GM12878 (cell line): Measurements from ENCODE around the gene LRFN2.

Experiments used
- ATF2 ChIP-seq: IDR thresholded peaks from 2 replicates; pipeline ENCODE4 v1.6.1; 2012; ENCODE audit warnings: low read length, inconsistent platforms
- E2F4 ChIP-seq: IDR thresholded peaks from 2 replicates; pipeline ENCODE4 v1.6.1; 2012; ENCODE audit warnings: low read depth, low read length, improper control_type of control experiment
- HDAC6 ChIP-seq: fragments of 200-600 bp; sonication (generic); IDR thresholded peaks from one replicate; pipeline ENCODE4 v1.8.0; 2017; ENCODE audit warnings: antibody characterized with exemption; ENCODE audit not compliant: unreplicated experiment
- HSF1 ChIP-seq: fragments of 150-350 bp; IDR thresholded peaks from 2 replicates; pipeline ENCODE4 v1.6.1; 2014; ENCODE audit warnings: mild to moderate bottlenecking, low read depth, low read length
- POLR2A ChIP-seq: IDR thresholded peaks from 2 replicates; pipeline ENCODE4 v1.6.1; 2011; ENCODE audit warnings: low read depth, mild to moderate bottlenecking, low read length
- POLR2AphosphoS5 ChIP-seq: IDR thresholded peaks from 2 replicates; pipeline ENCODE4 v1.6.1; 2011; ENCODE audit warnings: mild to moderate bottlenecking, low read length, inconsistent platforms
- RFX5 ChIP-seq: IDR thresholded peaks from 2 replicates; pipeline ENCODE4 v1.6.1; 2011; ENCODE audit warnings: low read depth, low read length, improper control_type of control experiment
- TARDBP ChIP-seq: IDR thresholded peaks from 2 replicates; pipeline ENCODE4 v1.6.1; 2016; ENCODE audit warnings: borderline replicate concordance
- TBL1XR1 ChIP-seq: IDR thresholded peaks from 2 replicates; pipeline ENCODE4 v1.6.1; 2012; ENCODE audit warnings: low read depth, low read length, improper control_type of control experiment
- ZNF24 ChIP-seq: fragments of 450-650 bp; IDR thresholded peaks from 2 replicates; pipeline ENCODE4 v1.6.1; 2017; ENCODE audit warnings: antibody characterized with exemption, mild to moderate bottlenecking

GRCh38 chr6:40356242-40356910 lies 230.8 kb downstream of the LRFN2 start:
- no peak for TF ChIP-seq HDAC6
- TF ChIP-seq RFX5, result no peak
- no peak for TF ChIP-seq TARDBP
- TF ChIP-seq ATF2, result no peak
- TF ChIP-seq POLR2AphosphoS5, result no peak
- TF ChIP-seq POLR2A, result no peak
- no peak for TF ChIP-seq TBL1XR1
- no peak for TF ChIP-seq HSF1
- TF ChIP-seq E2F4, result no peak
- no peak for TF ChIP-seq ZNF24
